ENCODE measurements around the gene CABLES2.

Gene CABLES2

GRCh38 chr20:62404112-62404665, 2.9 kb downstream of the CABLES2 start:
- DNase-seq (ENCODE audit: low read depth in 2 of 2) = no peak

- no peak for DNase-seq (ENCODE audit: low read depth in 2 of 2)
Measured at GRCh38 chr20:62403331-62403730, 3.8 kb downstream of the CABLES2 start.

- no peak for DNase-seq (ENCODE audit: low read depth in 2 of 2)
Measured at GRCh38 chr20:62402456-62403150, 4.5 kb downstream of the CABLES2 start.

GRCh38 chr20:62401331-62401779, 5.7 kb downstream of the CABLES2 start:
- DNase-seq (ENCODE audit: low read depth in 2 of 2) = no peak

- DNase-seq (ENCODE audit: low read depth in 2 of 2) = no peak
Measured at GRCh38 chr20:62400541-62400940, 6.5 kb downstream of the CABLES2 start.

- no peak for DNase-seq (ENCODE audit: low read depth in 2 of 2)
Measured at GRCh38 chr20:62400021-62400420, 7.1 kb downstream of the CABLES2 start.

GRCh38 chr20:62398120-62398821, 8.8 kb downstream of the CABLES2 start:
- no peak for DNase-seq (ENCODE audit: low read depth in 2 of 2)

- no peak for DNase-seq (ENCODE audit: low read depth in 2 of 2)
Measured at GRCh38 chr20:62396367-62397239, 10.5 kb downstream of the CABLES2 start.

GRCh38 chr20:62395311-62396242, 11.5 kb downstream of the CABLES2 start:
- DNase-seq (ENCODE audit: low read depth in 2 of 2) = no peak

- no peak for DNase-seq (ENCODE audit: low read depth in 2 of 2)
Measured at GRCh38 chr20:62394248-62395245, 12.5 kb downstream of the CABLES2 start.

GRCh38 chr20:62393830-62394229, 13.3 kb downstream of the CABLES2 start:
- no peak for DNase-seq (ENCODE audit: low read depth in 2 of 2)

GRCh38 chr20:62393335-62393665, 13.8 kb downstream of the CABLES2 start:
- no peak for DNase-seq (ENCODE audit: low read depth in 2 of 2)

- no peak for DNase-seq (ENCODE audit: low read depth in 2 of 2)
Measured at GRCh38 chr20:62392621-62393334, 14.3 kb downstream of the CABLES2 start.

- no peak for DNase-seq (ENCODE audit: low read depth in 2 of 2)
Measured at GRCh38 chr20:62392077-62392418, 15.0 kb downstream of the CABLES2 start.

- DNase-seq (ENCODE audit: low read depth in 2 of 2) = no peak
Measured at GRCh38 chr20:62391165-62392076, 15.7 kb downstream of the CABLES2 start.

- no peak for DNase-seq (ENCODE audit: low read depth in 2 of 2)
Measured at GRCh38 chr20:62390317-62391164, 16.5 kb downstream of the CABLES2 start.

- DNase-seq (ENCODE audit: low read depth in 2 of 2) = no peak
Measured at GRCh38 chr20:62389601-62390087, 17.4 kb downstream of the CABLES2 start.

All from stimulated activated CD8-positive, alpha-beta memory T cell treated with anti-CD3 and anti-CD28 coated beads, Interleukin-2, amount 100 ng/mL, for 1 hour (primary cell).